HepG2 (cell line): Measurements from ENCODE around the gene RNU6-1. TPM values are rescaled to one million over a fixed set of nuclear protein-coding genes. Genes with fewer than 3 reads are reported as not detected.

Experiments
- ATAC-seq: fragments of 200-7000 bp; cut with Tn5 transposase; 3 replicates; pipeline ENCODE4 v1.9.1; 2020; ENCODE audit warnings: mild to moderate bottlenecking, moderate library complexity
- BruUV-seq: library from RNA; stranded (reverse); fragments of 400-500 nt; replicated peaks from 2 replicates; lab custom pipeline; 2021; lab: Mats Ljungman, UMichigan
- CTCF ChIA-PET: fragments of 300-600 bp; formaldehyde crosslinking; extraction: SDS; loops from one replicate; lab custom pipeline; 2021; ENCODE audit warnings: low total read pairs, inconsistent platforms, low intra/inter-chr PET ratio; lab: Yijun Ruan, JAX
- POLR2A ChIA-PET: fragments of 350-600 bp; sonication (Branson Sonifier 250); formaldehyde crosslinking; loops from one replicate; lab custom pipeline; 2020; ENCODE audit warnings: antibody characterized with exemption, inconsistent platforms; lab: Yijun Ruan, JAX
- DNase-seq: peaks from one replicate; pipeline ENCODE4 v3.0.0-alpha.2; 2015; ENCODE audit warnings: low spot score
- FAIRE-seq: peaks from 3 replicates; lab custom pipeline; 2011; peaks lifted over from hg19 to GRCh38; lab: Jason Lieb, UNC
- H2AFZ ChIP-seq: one replicate; pipeline ENCODE4 v1.6.1; 2011; ENCODE audit warnings: low read length, inconsistent platforms
- H3K27ac ChIP-seq: fragments of 300-600 bp; 3 replicates; pipeline ENCODE4 v1.8.0; 2011; ENCODE audit warnings: mixed run types, mild to moderate bottlenecking, mixed read lengths, low read length, inconsistent platforms; ENCODE audit not compliant: insufficient read depth; ENCODE audit errors: extremely low read length
- H3K27me3 ChIP-seq, 2 experiments: fragments of 200-600 bp in 1 of 2; 2 replicates in 1 of 2; 3 replicates in 1 of 2; pipeline versions ENCODE4 v1.6.0 to v1.8.0; 2011; ENCODE audit warnings: low read length in 2 of 2, mild to moderate bottlenecking in 2 of 2, moderate library complexity in 2 of 2, inconsistent platforms in 1 of 2; ENCODE audit not compliant: insufficient read depth in 2 of 2, control insufficient read depth in 1 of 2
- H3K36me3 ChIP-seq, 2 experiments: fragments of 200-600 bp in 1 of 2; replicated peaks in 1 of 2; 2 replicates in 1 of 2; 3 replicates in 1 of 2; pipeline versions ENCODE4 v1.5.1 to v1.8.0; 2011; ENCODE audit warnings: low read length in 2 of 2, inconsistent platforms in 1 of 2; ENCODE audit not compliant: insufficient read depth in 2 of 2, control insufficient read depth in 1 of 2
- H3K4me1 ChIP-seq: 2 replicates; pipeline ENCODE4 v1.5.1; 2012; ENCODE audit warnings: low read length, inconsistent platforms; ENCODE audit not compliant: insufficient read depth
- H3K4me2 ChIP-seq: 2 replicates; pipeline ENCODE4 v1.6.0; 2011; ENCODE audit warnings: low read depth, low read length, inconsistent platforms
- H3K4me3 ChIP-seq, 3 experiments: fragments of 200-600 bp in 1 of 3; sonication (generic), shearing (Covaris generic) in 1 of 3; replicated peaks in 1 of 3; 2 replicates each; pipeline ENCODE4 v1.5.1; 2011 to 2016; ENCODE audit warnings: low read length in 3 of 3, inconsistent platforms in 2 of 3, low read depth in 2 of 3, mild to moderate bottlenecking in 2 of 3, control low read depth in 1 of 3, mixed read lengths in 1 of 3; ENCODE audit not compliant: insufficient read depth in 1 of 3
- H3K79me2 ChIP-seq: one replicate; pipeline ENCODE4 v1.6.1; 2011; ENCODE audit warnings: low read length, inconsistent platforms; ENCODE audit not compliant: insufficient read depth
- H3K9ac ChIP-seq: 2 replicates; pipeline ENCODE4 v1.6.0; 2011; ENCODE audit warnings: mild to moderate bottlenecking, low read depth, low read length, inconsistent platforms; ENCODE audit not compliant: insufficient read depth
- H3K9me3 ChIP-seq: 2 replicates; pipeline ENCODE4 v1.5.1; 2012; ENCODE audit warnings: mild to moderate bottlenecking, low read length
- H4K20me1 ChIP-seq: 2 replicates; pipeline ENCODE4 v1.6.0; 2011; ENCODE audit warnings: inconsistent platforms, mild to moderate bottlenecking, low read length, moderate library complexity; ENCODE audit not compliant: insufficient read depth
- EEA1 ChIP-seq: sonication (generic); formaldehyde crosslinking; IDR thresholded peaks from 2 replicates; pipeline ENCODE4 v1.5.1; 2020; ENCODE audit warnings: mild to moderate bottlenecking, missing genetic modification reagents, borderline replicate concordance
- ELF1 ChIP-seq: sonication (generic); formaldehyde crosslinking; IDR thresholded peaks from 2 replicates; pipeline ENCODE4 v1.4.0; 2020; ENCODE audit warnings: missing genetic modification reagents
- IRF1 ChIP-seq: sonication (generic); formaldehyde crosslinking; IDR thresholded peaks from 2 replicates; pipeline ENCODE4 v1.4.0; 2020; ENCODE audit warnings: low read depth, mild to moderate bottlenecking, missing genetic modification reagents
- KAT7 ChIP-seq: IDR thresholded peaks from 2 replicates; pipeline ENCODE4 v1.6.1; 2018; ENCODE audit warnings: borderline replicate concordance, missing compliant biosample characterization
- KLF6 ChIP-seq: IDR thresholded peaks from 2 replicates; pipeline ENCODE4 v1.8.0; 2016; ENCODE audit warnings: missing biosample characterization, missing genetic modification reagents
- KMT2A ChIP-seq: sonication (generic); formaldehyde crosslinking; IDR thresholded peaks from 2 replicates; pipeline ENCODE4 v1.4.0; 2020; ENCODE audit warnings: missing genetic modification reagents
- MAZ ChIP-seq, 2 experiments: sonication (generic) in 1 of 2; formaldehyde crosslinking in 1 of 2; IDR thresholded peaks; 2 replicates each; pipeline versions ENCODE4 v1.5.0 to v1.6.1; 2012 to 2020; ENCODE audit warnings: low read depth in 2 of 2, mild to moderate bottlenecking in 2 of 2, borderline replicate concordance in 1 of 2, improper control_type of control experiment in 1 of 2, low read length in 1 of 2, missing genetic modification reagents in 1 of 2, moderate library complexity in 1 of 2
- RBAK ChIP-seq: sonication (generic); formaldehyde crosslinking; IDR thresholded peaks from 2 replicates; pipeline ENCODE4 v1.5.1; 2020; ENCODE audit warnings: mild to moderate bottlenecking, missing genetic modification reagents
- RELA ChIP-seq: sonication (generic); formaldehyde crosslinking; IDR thresholded peaks from 2 replicates; pipeline ENCODE4 v1.4.0; 2020; ENCODE audit warnings: missing genetic modification reagents
- REXO4 ChIP-seq: sonication (generic); formaldehyde crosslinking; IDR thresholded peaks from 2 replicates; pipeline ENCODE4 v1.8.0; 2022; ENCODE audit warnings: missing genetic modification reagents, mild to moderate bottlenecking, borderline replicate concordance
- RFXAP ChIP-seq: sonication (generic); formaldehyde crosslinking; IDR thresholded peaks from 2 replicates; pipeline ENCODE4 v1.4.0; 2020; ENCODE audit warnings: missing genetic modification reagents, borderline replicate concordance
- SUZ12 ChIP-seq: fragments of 150-350 bp; IDR thresholded peaks from 2 replicates; pipeline ENCODE4 v1.6.1; 2014; ENCODE audit warnings: low read depth, low read length
- THAP8 ChIP-seq: sonication (generic); formaldehyde crosslinking; IDR thresholded peaks from 2 replicates; pipeline ENCODE4 v1.5.1; 2020; ENCODE audit warnings: missing genetic modification reagents, mild to moderate bottlenecking, borderline replicate concordance
- TIGD3 ChIP-seq: sonication (generic); formaldehyde crosslinking; IDR thresholded peaks from 2 replicates; pipeline ENCODE4 v1.5.1; 2020; ENCODE audit warnings: mild to moderate bottlenecking, missing genetic modification reagents, borderline replicate concordance
- ZBTB39 ChIP-seq: sonication (generic); formaldehyde crosslinking; IDR thresholded peaks from 2 replicates; pipeline ENCODE4 v1.5.0; 2020; ENCODE audit warnings: missing genetic modification reagents
- ZBTB43 ChIP-seq: sonication (generic); formaldehyde crosslinking; conservative IDR thresholded peaks from 2 replicates; pipeline ENCODE4 v1.4.0; 2020; ENCODE audit warnings: missing genetic modification reagents
- ZNF510 ChIP-seq: sonication (generic); formaldehyde crosslinking; IDR thresholded peaks from 2 replicates; pipeline ENCODE4 v1.4.0; 2020; ENCODE audit warnings: low read depth, mild to moderate bottlenecking, missing genetic modification reagents
- ZNF546 ChIP-seq: sonication (generic); formaldehyde crosslinking; conservative IDR thresholded peaks from 2 replicates; pipeline ENCODE4 v1.8.1; 2023; ENCODE audit warnings: mild to moderate bottlenecking, missing genetic modification reagents
- ZNF607 ChIP-seq: sonication (generic); formaldehyde crosslinking; IDR thresholded peaks from 2 replicates; pipeline ENCODE4 v1.5.1; 2020; ENCODE audit warnings: missing genetic modification reagents, mild to moderate bottlenecking, borderline replicate concordance
- ZNF672 ChIP-seq: sonication (generic); formaldehyde crosslinking; IDR thresholded peaks from 2 replicates; pipeline ENCODE4 v1.8.1; 2022; ENCODE audit warnings: missing genetic modification reagents
- WGBS: methylation state at CpG from one replicate; pipeline ENCODE4 v1.1.6; 2017; ENCODE audit warnings: low lambda C conversion rate; 5-methylcytosine and 5-hydroxymethylcytosine counted together
- in situ Hi-C: cut with HindIII; loops from 2 replicates; pipeline ENCODE4 v1.10.0; 2017; ENCODE audit warnings: low pct_unique_long_range_greater_than_20kb; ENCODE audit not compliant: extremely low pct_ligation_motif_present
- intact Hi-C: fragments of 100-400 bp; cut with micrococcal nuclease; formaldehyde crosslinking; loops from one replicate; pipeline ENCODE4 v1.10.0; 2022; ENCODE audit not compliant: unreplicated experiment
- polyA plus RNA-seq, 8 experiments: library from polyadenylated mRNA; depleted of rRNA in 3 of 8; stranded (reverse) in 7 of 8; unstranded in 1 of 8; fragments of >200 nt; fragmentation: Illumina TruSeq in 4 of 8; extraction: Trizol in 4 of 8; gene quantifications; 2 replicates each; pipeline versions ENCODE4 v1.2.1 to v1.2.3, GENCODE V29; 2011 to 2016; ENCODE audit warnings: low read depth in 4 of 8, missing spikeins in 1 of 8, mixed read lengths in 1 of 8; ENCODE audit not compliant: insufficient read depth in 1 of 8
- total RNA-seq, 5 experiments: library from RNA; depleted of rRNA; stranded (reverse); fragments of >200 nt; fragmentation: Illumina TruSeq; extraction: Trizol; gene quantifications; 2 replicates each; pipeline ENCODE4 v1.2.3, GENCODE V29; 2016; ENCODE audit warnings: low read depth in 1 of 5

RNU6-1 gene
- total and polyA plus RNA-seq, 2 of the 13 experiments (the other 11 are each of a cell fraction or from before 2014, with no cell fraction given): under 0.01 TPM; not detected in 1

- no peak for DNase-seq
- no peak overlapping the region for H3K4me3 ChIP-seq
- peaks cover 11 to 32% of the 10 kb centered on the region in 2 experiments for H3K27me3 ChIP-seq
- in situ Hi-C loops: no loop called here
- POLR2A ChIA-PET: no interaction called here
- no TSS peak for BruUV-seq
- no peak overlapping the region for H3K4me2 ChIP-seq
- no peaks in the 10 kb centered on the region for H3K9me3 ChIP-seq
- H3K9ac ChIP-seq: no peak overlapping the region
- TF ChIP-seq SUZ12 (no peak), RELA (CRISPR knock-in tag) (no peak), ELF1 (CRISPR knock-in tag) (no peak), THAP8 (CRISPR knock-in tag) (no peak), RFXAP (CRISPR knock-in tag) (no peak), ZBTB43 (no peak), RBAK (CRISPR knock-in tag) (no peak), ZNF672 (CRISPR knock-in tag) (no peak), KMT2A (CRISPR knock-in tag) (no peak), TIGD3 (CRISPR knock-in tag) (no peak), MAZ (IDR thresholded peaks at IDR 0.05; ENCODE audit: borderline replicate concordance, low read depth, low read length) (no peak), MAZ (CRISPR knock-in tag; IDR thresholded peaks at IDR 0.05; ENCODE audit: low read depth) (no peak), ZNF607 (CRISPR knock-in tag) (no peak), EEA1 (CRISPR knock-in tag) (no peak), ZBTB39 (CRISPR knock-in tag) (no peak), KLF6 (CRISPR knock-in tag) (no peak), REXO4 (CRISPR knock-in tag) (no peak), ZNF510 (CRISPR knock-in tag) (no peak), ZNF546 (no peak), KAT7 (no peak), IRF1 (CRISPR knock-in tag) (no peak)
- no peak overlapping the region for H2AFZ ChIP-seq
- 67% methylated on average over 19 of the region's 19 CpGs for WGBS
- H3K27ac ChIP-seq: no peak overlapping the region
- H3K4me1 ChIP-seq: no peaks in the 10 kb centered on the region
- no peaks in the 10 kb centered on the region for H3K79me2 ChIP-seq
- no peak for FAIRE-seq
- intact Hi-C loops: no loop called here
- H3K36me3 ChIP-seq: no peaks in the 10 kb centered on the region
- peaks cover 8% of the 10 kb centered on the region; the same call in 1 of the 2 replicates for H4K20me1 ChIP-seq
- no peak for ATAC-seq
- CTCF ChIA-PET: no interaction called here
Measured at GRCh38 chr15:67819636-67820035, 20.2 kb downstream of the RNU6-1 start.
